ENCODE data around the gene NUP210.
A peak's percentile ranks its signal among the peaks of the same experiment; 100 is the strongest.

Gene NUP210

DNA sequence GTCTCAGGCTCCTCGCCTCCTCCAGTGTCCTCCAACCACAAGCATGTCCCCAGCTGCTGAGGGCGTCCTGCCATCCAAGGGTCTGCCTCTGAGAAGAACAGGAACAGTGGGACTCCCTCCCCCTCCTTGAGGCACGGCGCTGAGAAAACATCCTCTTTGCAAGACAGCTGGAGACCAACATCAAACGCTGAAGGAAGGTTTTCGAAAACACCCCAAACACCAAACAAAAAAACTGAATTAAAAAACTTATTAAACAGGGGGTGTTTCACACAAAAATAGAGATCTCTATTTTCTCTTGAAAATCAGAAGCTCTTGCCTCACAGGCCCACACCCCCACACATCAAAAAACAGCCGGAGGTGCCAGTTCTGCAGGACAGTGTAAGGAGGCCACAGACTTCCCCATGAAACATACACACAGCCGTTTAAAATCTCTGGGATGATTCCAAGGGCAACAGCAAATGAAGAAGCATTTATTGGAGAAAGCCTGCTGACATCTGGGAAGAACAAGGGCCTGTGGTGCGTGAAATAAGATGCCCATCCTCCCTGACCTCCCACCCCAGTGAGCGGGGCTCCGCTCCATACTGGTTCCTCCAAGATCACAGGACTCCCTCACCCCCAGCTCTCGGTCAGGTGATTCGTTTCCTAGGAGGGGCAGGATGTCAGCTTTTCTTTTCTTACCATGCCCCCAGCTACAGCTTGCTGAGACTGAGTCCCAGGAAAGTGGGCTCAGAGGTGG lies 71.3 kb downstream of the NUP210 start:
- no peak for DNase-seq (ENCODE audit: low read depth in 2 of 2)

DNA sequence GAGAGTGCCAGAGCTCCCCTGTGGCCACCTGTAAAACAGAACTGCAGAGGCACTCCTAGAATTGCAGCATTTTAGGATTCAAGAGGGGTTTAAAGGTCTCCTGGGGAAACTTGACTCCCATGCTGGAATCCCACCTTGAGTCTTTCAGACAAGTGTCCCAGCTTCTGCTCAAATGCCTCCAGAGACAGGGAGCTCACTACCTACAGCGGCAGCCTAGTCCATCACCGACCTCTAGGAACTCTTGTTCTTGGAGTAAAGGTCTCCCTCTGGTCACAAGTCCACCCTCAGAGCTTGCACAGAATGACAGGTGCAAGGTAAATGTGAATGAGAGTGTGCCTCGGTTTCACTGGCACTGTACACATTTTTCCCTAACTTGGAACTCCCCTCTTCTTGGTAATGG lies 72.0 kb downstream of the NUP210 start:
- no peak for DNase-seq (ENCODE audit: low read depth in 2 of 2)

DNA sequence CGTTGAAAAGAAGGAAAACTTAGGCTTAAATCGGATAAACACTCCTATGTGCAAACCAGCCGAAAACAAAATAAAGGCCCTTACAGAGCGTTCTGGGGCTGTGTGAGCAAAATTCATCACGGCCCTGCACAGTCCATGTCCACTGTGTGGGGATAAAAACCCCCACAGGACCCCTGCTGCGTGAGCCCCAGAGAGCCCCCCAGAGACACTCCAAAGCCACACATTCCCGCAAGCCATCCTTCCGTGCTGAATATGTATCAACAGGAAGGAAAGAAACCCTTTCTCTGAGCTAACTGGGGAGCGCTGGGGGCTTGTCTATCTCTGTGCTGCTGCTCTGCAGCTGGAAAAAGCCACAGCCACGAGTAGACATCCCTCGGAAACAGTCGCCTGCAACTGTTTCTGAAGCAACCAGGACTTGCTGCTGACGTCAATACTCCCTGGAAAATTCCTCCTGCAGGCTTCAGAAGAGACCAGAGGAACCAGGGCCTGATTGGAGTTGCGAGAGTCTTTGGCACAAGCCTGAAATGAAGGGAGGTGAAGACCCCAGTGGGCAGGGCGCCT lies 72.7 kb downstream of the NUP210 start:
- no peak for DNase-seq (ENCODE audit: low read depth in 2 of 2)

DNA sequence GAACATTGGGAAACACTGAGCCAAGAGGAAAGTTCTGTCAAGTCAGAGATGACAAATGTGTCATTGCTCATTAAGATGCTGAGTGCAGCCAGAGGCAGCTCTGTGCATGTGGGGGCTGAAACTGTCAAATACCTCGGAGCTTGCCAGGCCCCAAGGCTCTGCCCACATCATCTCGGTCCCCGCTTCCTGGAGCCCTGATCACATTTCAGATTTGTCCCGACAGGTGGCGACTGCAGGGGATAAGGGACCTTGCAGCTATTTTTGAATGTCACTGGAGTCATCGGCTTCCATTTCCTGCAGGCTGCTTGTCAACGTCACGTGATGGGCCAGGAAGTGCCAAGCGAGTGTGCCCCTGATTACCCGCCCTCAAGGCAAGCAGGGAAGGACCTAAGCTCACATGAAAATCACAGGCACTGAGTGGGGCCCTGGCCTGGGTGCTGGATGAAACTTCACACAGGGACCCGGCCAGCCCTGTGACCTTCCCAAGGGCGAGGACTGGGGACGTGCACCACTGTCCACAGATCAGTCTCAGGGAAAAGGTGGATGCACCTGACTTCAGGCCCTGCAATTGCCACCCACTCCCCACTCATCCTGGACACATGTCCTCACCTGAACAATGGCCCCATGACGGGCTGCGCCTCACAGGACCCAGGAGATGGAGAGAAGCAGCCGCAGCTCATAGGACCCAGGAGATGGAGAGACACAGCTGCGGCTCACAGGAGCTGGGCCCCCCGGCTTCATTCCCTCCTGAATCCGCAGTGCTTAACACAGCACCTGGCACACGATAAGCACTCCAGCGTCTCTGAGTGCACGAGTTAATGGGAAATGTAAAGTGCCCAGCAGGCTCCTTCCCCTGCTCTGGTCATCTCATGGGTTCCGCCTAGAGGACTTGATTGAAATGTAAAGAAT lies 73.4 kb downstream of the NUP210 start:
- peak; percentile 47 to 48 for DNase-seq (ENCODE audit: low read depth in 2 of 2)

- no peak for DNase-seq (ENCODE audit: low read depth in 2 of 2)
Observed at GRCh38 chr3:13345772-13346171, 74.3 kb downstream of the NUP210 start.

DNA sequence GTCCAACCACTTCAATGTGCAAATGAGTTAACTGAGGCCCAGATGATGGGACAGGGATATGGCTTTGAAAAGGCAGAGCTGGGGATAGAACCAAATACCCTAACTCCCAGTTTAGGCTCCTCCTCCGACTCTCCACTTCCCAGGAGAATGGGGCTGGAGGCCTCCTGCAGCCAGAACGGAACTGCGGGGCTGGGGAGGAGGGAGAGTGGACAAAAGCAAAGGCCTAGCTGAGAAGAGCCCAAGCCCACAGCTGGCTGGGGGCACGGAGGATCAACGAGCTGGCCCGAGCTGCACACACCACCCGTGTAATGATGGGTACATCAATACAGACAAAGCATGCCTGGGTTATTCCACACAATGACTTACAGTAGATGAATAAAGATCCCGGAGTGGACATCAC lies 74.8 kb downstream of the NUP210 start:
- no peak for DNase-seq (ENCODE audit: low read depth in 2 of 2)

DNA sequence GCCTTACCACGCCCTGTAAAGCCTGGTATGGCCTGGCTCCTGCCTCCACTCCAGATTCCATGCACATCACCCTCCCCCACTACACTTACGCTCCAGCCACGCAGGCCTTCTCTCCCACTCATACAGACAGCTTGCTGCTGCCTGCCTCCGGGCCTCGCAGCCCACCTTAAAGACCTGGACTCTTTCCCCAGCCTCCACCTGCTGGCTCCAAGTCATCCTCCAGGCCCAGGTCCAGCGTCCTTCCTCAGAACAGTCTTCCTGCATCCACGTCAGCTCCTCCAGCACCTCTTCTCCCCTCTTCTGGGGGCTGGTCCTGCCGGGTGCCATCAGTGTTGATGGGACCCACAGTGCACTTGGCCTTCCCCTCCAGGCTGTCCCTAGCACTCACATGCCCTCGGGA lies 75.5 kb downstream of the NUP210 start:
- DNase-seq (ENCODE audit: low read depth in 2 of 2), result no peak

DNA sequence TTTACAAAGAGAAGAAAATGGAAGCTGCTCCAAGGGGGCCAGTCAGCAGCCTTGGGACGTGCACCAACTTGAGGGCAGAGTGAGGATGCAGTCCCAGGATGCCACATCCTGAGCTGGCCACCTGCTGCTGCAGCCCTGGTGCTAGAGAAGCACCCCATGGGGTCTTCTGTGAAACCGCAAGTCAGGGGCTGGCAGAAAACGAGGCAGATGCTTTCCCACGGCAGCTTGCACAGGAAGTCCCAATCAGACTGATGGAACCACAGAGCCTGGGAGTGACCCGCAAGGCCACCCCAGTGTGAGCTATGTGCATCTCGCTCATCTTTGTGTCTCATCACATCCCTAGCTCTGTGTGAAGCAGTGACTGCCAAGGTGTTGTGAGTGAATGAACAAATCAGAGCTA lies 76.5 kb downstream of the NUP210 start:
- no peak for DNase-seq (ENCODE audit: low read depth in 2 of 2)

DNA sequence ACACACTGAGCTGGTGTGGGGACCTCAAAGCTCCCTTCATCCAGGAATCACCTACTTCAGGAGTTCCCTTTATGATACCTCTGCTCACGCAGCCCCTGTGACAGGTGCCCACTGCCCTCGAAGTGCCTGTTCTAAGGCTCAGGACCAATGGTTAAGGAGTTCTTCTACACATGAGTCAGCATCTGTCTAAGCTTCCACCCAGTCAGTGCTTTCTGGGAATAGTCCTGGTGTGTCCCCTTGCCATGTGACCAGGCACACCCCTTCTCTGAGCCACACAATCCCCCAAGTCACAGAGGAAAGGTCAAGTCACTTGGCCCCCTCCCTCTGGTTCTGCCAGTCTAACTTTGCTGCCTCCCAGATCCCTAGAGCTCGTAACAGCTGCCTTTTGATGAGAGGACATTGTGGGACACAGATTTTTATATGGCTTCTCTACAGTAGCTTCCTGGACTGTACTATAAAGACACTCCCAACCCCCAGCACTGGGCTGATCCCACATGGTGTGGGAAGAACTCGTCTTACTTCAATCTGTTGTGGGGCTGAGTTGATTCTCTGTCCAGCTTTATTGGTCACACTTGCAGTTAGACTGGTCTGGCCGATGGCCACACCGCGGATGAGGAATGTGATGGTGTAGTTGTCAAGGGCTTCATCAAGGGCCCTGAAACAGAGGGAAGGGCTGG lies 78.8 kb downstream of the NUP210 start:
- DNase-seq (ENCODE audit: low read depth in 2 of 2), result no peak

GRCh38 chr3:13339833-13340232 lies 80.3 kb downstream of the NUP210 start:
- DNase-seq (ENCODE audit: low read depth in 2 of 2), result no peak

DNA sequence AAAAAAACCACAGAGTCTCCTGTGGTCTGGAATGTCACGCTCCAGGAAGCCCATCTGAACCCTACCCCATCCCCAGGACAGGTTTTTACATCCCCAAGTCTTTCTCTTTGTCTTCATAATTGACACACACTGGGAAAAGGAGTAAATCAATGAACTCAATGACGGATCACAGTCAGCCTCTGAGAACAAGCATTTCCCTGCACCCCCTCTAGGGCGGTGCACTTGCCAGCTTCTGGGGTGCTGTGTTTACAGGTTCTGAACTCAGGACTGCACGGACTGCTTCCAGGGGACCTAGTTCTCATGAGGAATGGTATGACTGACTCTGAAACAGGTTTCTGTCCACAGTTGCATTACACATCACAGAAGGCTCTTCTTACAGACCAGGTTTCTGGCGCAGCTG lies 81.1 kb downstream of the NUP210 start:
- no peak for DNase-seq (ENCODE audit: low read depth in 2 of 2)

- DNase-seq (ENCODE audit: low read depth in 2 of 2), result no peak
Observed at GRCh38 chr3:13338231-13338630, 81.9 kb downstream of the NUP210 start.

DNA sequence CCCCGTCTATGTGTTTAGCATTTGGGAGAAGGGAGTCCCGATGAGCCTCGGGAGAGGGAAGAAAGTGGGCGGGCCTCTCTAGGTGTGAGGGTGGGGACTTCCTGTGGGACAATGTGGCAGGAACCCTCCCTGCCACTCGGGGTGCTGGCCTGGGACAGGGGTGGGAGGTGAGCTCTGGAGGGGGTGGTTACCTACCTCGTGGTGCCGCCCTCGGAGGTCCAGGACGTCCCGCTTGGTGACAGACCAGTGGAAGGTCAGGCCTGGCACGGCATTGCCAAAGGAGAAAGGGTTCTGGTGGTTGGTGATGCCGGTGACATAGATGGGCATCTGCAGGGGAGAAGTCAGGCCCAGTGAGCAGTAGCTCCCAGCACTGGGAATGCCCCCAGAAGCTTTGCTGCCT lies 83.5 kb downstream of the NUP210 start:
- DNase-seq (ENCODE audit: low read depth in 2 of 2), result no peak

DNA sequence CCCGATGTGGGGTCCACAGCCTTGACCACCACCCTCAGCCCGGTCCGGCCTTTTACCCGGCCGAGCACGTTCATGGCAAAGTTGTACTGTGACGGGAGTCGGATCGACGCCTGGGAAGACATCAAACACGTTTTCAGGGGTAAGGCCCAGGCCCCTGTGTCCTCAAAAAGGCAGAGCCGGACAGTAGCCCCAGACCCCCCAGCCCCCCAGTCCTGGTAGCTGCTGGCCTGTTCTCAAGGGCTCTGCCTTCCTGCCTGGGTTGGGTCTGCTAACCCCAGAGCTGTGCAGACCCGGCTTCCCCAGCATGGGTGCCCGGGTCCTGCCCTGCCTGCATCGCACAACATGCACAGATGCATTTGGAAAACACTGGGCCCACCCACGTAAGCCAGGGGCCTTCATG lies 84.6 kb downstream of the NUP210 start:
- DNase-seq (ENCODE audit: low read depth in 2 of 2), result no peak

GRCh38 chr3:13335059-13335458 lies 85.1 kb downstream of the NUP210 start:
- DNase-seq (ENCODE audit: low read depth in 2 of 2), result no peak

GRCh38 chr3:13333236-13333897 lies 86.8 kb downstream of the NUP210 start:
- DNase-seq (ENCODE audit: low read depth in 2 of 2), result no peak

GRCh38 chr3:13332740-13333139 lies 87.4 kb downstream of the NUP210 start:
- no peak for DNase-seq (ENCODE audit: low read depth in 2 of 2)

- DNase-seq (ENCODE audit: low read depth in 2 of 2), result no peak
Observed at GRCh38 chr3:13332158-13332557, 88.0 kb downstream of the NUP210 start.

GRCh38 chr3:13329746-13330145 lies 90.4 kb downstream of the NUP210 start:
- DNase-seq (ENCODE audit: low read depth in 2 of 2), result no peak

DNA sequence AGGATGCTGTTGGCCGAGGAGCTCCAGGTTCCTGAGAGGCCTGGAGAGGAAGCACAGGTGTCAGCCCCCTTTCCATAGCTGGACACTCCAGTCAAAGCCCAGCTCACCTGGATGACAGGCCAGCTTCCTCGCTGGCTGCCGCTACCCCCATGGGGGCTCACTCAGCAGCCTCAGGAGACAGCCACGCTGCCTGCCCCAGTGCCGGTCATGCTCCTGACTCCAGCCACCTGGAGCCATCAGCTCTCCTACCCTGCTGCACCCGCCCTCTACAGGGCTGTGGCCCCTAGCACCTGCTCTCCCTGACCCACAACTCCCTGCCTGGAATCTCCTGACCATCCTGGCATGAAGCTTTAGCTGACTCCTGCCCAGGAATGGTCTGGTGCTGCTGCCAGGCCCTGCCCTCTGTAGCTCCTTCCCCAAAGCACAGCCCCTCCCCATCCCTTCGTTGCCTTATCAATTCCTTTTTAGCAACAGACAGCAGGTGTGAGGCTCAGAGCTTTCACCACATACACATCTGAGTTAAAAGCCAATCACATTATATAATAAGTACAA lies 94.2 kb downstream of the NUP210 start:
- DNase-seq (ENCODE audit: low read depth in 2 of 2), result no peak

GRCh38 chr3:13324835-13325501 lies 95.2 kb downstream of the NUP210 start:
- no peak for DNase-seq (ENCODE audit: low read depth in 2 of 2)

Measured in stimulated activated CD8-positive, alpha-beta memory T cell treated with anti-CD3 and anti-CD28 coated beads, Interleukin-2, amount 100 ng/mL, for 48 hours (primary cell).